NK-92 (cell line): ENCODE measurements around the gene CAPN3.

ENCODE experiments used
- DNase-seq: peaks from one replicate; lab custom pipeline; 2025; ENCODE audit not compliant: unreplicated experiment; lab: John Stamatoyannopoulos, UW

The CAPN3 gene

GRCh38 chr15:42355291-42355690 is 4.0 kb upstream of the CAPN3 start:
- no peak for DNase-seq

GRCh38 chr15:42356851-42357250 is 2.5 kb upstream of the CAPN3 start:
- no peak for DNase-seq

GRCh38 chr15:42358141-42358540 is 1.2 kb upstream of the CAPN3 start:
- DNase-seq: no peak

DNA sequence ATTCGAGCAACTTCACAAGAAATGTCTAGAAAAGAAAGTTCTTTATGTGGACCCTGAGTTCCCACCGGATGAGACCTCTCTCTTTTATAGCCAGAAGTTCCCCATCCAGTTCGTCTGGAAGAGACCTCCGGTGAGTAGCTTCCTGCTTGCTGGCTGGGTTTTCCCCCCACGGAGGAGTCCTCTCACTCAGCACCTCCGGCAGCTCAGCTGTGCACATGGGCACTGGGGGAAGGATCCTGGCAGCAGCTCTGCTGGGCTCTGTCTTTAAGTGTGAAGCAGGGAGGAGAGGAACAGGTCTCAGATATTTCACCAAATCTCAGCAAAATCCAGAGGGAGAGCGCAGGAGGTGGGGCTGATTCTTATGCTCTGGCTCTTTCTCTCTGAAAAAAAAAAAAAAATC is 684 bp downstream of the CAPN3 start:
- no peak for DNase-seq

GRCh38 chr15:42360535-42361112 is 1.3 kb downstream of the CAPN3 start:
- no peak for DNase-seq

DNA sequence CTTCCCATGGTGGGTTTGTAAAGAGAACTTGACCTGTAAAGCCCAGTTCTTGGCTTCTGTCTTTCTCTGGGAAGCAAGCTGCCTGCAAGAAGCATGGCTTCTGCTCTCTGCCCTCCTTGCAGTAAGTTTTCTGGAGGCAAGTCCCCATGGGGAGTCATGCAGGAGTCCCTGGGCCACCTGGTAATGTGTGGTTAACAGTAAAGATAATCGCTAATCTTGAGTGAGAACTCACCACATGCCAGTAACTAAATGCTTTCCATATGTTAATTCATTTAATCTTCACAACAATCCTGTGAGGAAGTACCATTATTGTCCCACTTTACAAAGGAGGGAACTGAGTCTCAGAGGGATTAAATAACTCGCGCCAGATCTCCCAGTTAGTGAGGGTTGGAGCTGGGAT is 4.2 kb downstream of the CAPN3 start:
- DNase-seq: no peak

DNA sequence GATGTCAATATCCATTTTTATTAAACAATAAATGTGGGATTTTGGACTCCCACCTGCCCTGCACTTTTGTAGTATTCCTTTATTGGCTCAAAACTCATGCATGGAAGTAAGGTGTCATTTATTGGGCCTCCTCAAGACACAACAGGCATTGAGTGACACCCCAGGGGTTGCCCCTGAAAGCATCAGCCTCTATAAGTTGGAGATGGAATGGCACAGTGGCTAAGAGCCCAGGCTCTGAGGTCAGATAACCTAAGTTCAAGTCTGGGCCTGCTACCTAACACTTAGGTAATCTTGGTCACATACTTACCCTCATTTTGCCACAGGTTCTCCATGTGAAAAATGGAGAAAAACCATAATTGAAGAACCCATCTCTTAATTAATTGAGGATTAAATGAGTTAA is 4.6 kb downstream of the CAPN3 start:
- DNase-seq: no peak

- no peak for DNase-seq
These were observed 5.2 kb downstream of the CAPN3 start for GRCh38 chr15:42364529-42364928.

DNA sequence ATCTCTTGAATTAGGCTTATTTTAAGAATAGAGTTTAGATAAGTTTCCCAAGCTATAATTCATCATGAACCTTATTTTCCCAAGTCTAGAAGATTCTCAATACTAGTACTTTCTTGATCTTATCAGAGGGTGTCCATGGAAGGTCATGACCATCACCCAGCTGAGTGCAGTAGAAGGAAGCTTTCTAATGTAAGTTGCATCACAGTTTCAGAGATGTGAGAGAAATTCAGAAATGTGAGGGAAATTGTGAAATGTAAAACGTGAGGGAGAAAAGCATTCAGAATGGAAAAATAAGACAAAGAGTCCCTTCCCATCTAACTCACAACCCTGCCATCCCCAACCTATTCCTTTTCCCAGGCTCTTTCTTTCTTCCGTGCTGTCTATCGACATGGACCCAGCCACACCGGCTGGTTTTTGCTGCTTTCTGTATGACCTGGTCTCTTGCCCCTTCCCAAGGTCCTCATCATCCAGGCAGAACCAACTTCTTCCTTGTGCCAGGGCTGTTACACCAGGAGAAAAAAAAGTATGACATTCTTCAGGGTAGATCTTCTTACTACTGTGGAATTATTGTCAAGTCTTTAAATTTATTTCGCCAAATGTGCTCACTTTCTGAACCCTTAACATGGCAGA is 6.7 kb downstream of the CAPN3 start:
- no peak for DNase-seq

DNA sequence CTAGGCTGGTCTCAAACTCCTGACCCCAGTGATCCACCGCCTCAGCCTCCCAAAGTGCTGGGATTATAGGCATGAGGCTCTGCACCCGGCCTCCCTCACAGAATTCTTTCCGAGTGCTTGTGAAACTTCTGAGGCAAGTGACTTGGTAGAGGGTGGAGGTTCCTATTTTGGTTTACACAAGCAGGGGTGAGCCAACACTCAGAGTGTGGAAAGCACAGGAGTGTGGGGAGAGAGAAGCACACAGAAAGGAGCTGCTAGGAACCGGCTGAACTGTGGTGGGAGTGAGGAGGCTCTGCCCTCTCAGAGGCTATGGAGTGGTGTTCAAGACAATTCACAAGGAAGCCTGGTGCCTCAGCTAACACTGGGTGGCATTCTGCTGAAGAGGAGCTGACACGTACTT is 7.7 kb downstream of the CAPN3 start:
- no peak for DNase-seq

DNA sequence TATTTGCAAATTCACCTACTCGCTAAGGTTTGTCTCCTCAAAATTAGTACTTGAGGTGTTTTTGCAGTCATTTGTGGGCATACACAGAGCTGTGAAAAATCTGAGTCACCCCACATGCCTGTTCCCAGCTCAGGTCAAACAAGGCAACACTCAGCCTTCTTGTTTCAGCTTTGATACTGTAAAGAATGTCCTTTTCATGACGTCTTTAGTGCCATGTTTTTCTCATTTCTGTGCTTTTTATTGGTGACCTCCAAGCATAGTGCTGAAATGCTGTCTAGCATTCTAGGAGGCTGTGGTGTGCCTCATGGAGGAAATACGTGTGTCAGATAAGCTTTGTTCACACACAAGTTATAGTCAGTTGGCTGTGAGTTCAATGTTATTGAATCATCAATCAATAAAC is 8.8 kb downstream of the CAPN3 start:
- DNase-seq: no peak

- no peak for DNase-seq
These were observed 11.8 kb downstream of the CAPN3 start for GRCh38 chr15:42371096-42371495.

GRCh38 chr15:42373274-42373673 is 14.0 kb downstream of the CAPN3 start:
- DNase-seq: no peak

DNA sequence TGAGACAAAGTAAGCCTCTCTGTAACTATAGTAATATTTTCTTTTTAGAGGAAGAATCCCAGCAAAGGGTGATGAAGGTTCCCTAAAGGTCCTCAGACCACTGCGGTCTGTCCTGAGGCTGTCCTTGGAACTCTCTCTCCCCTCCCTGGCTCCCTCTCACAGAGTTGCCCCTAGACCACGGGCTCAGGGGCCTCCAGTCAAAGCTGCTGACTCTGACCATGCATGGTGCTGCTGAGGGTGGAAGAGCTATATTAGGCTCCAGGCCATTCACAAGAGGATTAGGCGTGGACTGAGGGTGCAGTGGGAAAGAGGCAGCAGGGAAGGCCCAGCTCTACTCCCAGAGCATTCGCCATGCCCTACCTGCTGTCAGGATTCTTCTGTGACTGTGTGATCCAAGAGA is 14.6 kb downstream of the CAPN3 start:
- DNase-seq: no peak

- no peak for DNase-seq
These were observed 15.5 kb downstream of the CAPN3 start for GRCh38 chr15:42374810-42375209.

GRCh38 chr15:42375252-42375651 is 16.0 kb downstream of the CAPN3 start:
- no peak for DNase-seq

DNA sequence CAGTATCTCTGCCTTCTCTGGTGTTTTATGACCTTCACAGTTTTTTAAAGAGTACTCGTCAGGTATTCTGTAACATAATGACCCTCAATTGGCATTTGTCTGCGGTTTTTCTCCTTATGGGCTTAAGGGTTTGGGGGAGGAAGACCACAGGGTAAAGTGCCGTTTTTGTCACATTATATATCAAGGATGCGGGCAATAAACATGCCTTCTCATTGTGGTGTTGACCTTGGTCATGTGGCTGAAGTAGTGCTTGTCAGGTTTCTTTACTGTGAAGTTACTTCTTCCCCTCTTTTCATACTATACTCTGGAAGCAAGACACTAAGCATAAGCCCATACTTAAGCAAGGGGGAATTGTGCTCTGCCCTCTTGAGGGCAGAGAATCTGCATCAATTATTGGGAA is 16.6 kb downstream of the CAPN3 start:
- no peak for DNase-seq

DNA sequence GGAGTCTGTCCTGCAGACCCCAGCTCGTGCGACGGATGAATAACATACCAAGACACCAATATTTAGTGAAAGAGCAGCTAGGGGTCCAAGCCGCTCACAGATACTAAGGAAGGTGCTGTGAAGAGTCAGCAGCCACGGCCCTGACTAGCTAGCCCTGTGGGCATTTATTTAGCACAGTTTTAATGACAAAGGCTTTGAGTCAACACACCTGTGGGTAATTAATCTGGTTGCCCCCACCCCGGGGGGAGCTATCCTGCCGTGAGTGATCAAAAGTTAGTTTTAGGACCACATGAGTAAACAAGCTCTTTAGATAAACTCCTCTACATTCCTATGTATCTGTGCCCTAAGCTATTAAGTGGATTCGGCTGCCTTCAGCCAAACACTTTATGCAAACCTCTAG is 18.7 kb downstream of the CAPN3 start:
- DNase-seq: no peak

DNA sequence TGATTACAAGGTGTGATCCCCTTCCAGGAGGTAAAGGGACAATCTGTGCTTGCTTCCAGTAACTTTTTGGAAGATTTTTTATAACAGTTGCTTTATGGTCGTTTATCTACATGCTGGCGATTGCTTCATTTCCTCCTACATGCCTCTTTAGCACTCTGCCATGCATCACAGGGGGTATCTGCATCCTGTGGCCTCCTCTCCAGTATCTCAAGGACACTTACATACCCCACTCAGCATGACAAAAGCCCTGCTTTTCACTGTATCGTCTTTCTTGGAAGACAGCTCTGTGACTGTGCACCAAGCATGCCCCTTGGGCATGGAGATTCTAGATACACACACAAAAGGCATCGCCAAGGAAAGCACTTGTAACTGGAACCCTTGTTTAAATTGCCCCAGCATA is 25.3 kb downstream of the CAPN3 start:
- no peak for DNase-seq

DNA sequence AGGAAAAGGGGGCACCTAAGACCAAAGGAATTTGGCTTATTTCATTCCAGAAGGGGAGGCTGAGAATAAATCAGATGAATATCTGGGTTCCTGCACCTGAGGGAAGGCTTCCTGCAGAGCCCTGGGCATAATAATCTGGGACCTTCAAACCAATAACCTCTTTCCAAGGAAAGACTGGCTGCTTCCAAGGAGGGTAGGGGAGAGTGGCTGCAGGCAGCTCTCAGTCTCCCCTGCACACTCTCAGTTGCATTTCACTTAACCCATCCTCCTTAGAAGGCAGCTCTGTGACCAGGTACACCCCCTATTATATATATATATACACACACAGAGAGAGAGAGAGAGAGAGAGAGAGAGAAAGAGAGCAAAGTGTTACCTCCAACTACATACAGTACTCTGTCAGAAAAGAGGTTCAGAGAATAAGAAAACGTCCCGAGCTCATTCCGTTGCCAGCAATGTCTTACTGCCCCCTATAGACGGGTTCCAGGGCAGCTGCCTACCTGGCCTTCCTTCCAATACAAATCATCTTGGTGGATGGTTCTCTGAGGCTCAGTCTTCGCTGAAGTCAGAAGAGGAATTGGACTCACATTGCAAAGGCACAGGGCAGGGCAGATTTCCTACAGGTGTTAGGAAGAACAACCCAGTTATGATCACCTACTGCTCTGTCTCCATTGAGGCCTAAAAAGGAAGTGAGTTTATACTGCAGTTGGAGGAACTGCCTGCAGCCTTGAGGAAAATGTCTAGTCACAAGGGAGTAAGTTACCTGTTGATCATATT is 26.1 kb downstream of the CAPN3 start:
- no peak for DNase-seq

DNA sequence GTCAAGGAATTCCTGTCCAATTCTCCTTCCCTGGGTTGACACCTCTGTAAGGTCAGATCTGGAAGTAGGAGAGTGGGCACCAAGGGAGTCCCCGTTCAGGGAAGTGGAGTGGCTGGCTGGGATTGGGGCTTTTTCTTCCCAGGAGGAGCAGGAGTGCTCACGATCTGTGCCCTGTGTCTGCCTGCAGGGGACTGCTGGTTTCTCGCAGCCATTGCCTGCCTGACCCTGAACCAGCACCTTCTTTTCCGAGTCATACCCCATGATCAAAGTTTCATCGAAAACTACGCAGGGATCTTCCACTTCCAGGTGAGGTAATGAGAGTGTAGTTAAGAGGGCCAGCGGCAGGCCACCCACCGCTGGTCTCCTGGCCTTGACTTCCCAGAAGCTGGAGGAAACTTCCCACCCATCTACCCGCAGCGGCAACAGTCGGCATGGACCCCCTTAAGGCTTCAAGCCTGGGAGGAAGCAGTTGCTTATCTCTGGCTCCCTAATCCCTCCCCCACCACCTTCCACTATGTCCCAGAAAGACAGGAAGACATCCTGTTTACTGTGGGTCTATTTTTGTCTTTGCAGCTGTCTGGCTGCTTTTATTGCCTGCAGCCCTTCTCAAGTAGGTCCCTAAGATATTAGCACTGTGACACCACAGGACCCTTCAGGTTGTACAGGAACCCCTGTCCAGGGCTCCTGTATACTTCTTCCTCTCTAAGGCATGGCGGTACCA is 26.8 kb downstream of the CAPN3 start:
- DNase-seq: no peak

GRCh38 chr15:42387603-42388002 is 28.3 kb downstream of the CAPN3 start:
- no peak for DNase-seq
